HEK293 (cell line): Measurements from ENCODE around the gene DNAAF8.

ENCODE experiments used
- CTCF ChIA-PET: fragments of 350-600 bp; formaldehyde crosslinking; extraction: SDS; loops from one replicate; lab custom pipeline; 2021; ENCODE audit warnings: antibody characterized with exemption; lab: Yijun Ruan, JAX
- POLR2A ChIA-PET: fragments of 300-600 bp; formaldehyde crosslinking; extraction: SDS; loops from one replicate; lab custom pipeline; 2020; ENCODE audit warnings: antibody characterized with exemption, inconsistent platforms; lab: Yijun Ruan, JAX
- H3K27ac ChIP-seq: fragments of 200-500 bp; sonication (Bioruptor generic); 2 replicates; pipeline ENCODE4 v1.5.1; 2014; ENCODE audit warnings: low read depth, low read length, control low read depth, inconsistent platforms; ENCODE audit errors: extremely low read depth
- H3K36me3 ChIP-seq, 2 experiments: fragments of 200-500 bp in 1 of 2; sonication (Bioruptor generic) in 1 of 2; 1 replicate in 1 of 2; 2 replicates in 1 of 2; pipeline ENCODE4 v1.5.1; 2014 to 2017; ENCODE audit warnings: inconsistent platforms in 2 of 2, low read length in 2 of 2; ENCODE audit not compliant: control insufficient read depth in 2 of 2, insufficient read depth in 1 of 2
- H3K4me1 ChIP-seq: fragments of 200-500 bp; sonication (Bioruptor generic); 2 replicates; pipeline ENCODE4 v1.5.1; 2014; ENCODE audit warnings: mild to moderate bottlenecking, low read length, inconsistent platforms; ENCODE audit not compliant: control insufficient read depth, insufficient read depth
- H3K4me3 ChIP-seq: 2 replicates; pipeline ENCODE4 v1.5.1; 2011; ENCODE audit warnings: low read depth, mild to moderate bottlenecking, control low read depth, low read length, moderate library complexity
- H3K9me3 ChIP-seq: fragments of 200-500 bp; sonication (Bioruptor generic); 2 replicates; pipeline ENCODE4 v1.5.1; 2014; ENCODE audit warnings: low read depth, low read length, inconsistent platforms; ENCODE audit not compliant: control insufficient read depth, insufficient read depth
- GLI4 ChIP-seq: fragments of 450-650 bp; formaldehyde crosslinking; IDR thresholded peaks from 2 replicates; pipeline ENCODE4 v1.5.1; 2016; ENCODE audit warnings: missing biosample characterization, missing genetic modification characterization
- PRDM10 ChIP-seq: fragments of 450-650 bp; formaldehyde crosslinking; IDR thresholded peaks from 2 replicates; pipeline ENCODE4 v1.5.1; 2016; ENCODE audit warnings: missing biosample characterization, missing genetic modification characterization
- SCRT2 ChIP-seq: fragments of 450-650 bp; formaldehyde crosslinking; IDR thresholded peaks from 2 replicates; pipeline ENCODE4 v1.5.1; 2016; ENCODE audit warnings: missing biosample characterization, missing genetic modification characterization
- SETDB1 ChIP-seq: IDR thresholded peaks from one replicate; pipeline ENCODE4 v1.6.1; 2017; ENCODE audit warnings: mild to moderate bottlenecking, low read length, moderate library complexity, mixed read lengths; ENCODE audit not compliant: insufficient read length
- YY1 ChIP-seq: fragments of 450-650 bp; formaldehyde crosslinking; IDR thresholded peaks from 2 replicates; pipeline ENCODE4 v1.5.1; 2018; ENCODE audit warnings: missing biosample characterization, missing genetic modification characterization
- ZBTB1 ChIP-seq: fragments of 450-650 bp; formaldehyde crosslinking; IDR thresholded peaks from 2 replicates; pipeline ENCODE4 v1.5.1; 2016; ENCODE audit warnings: missing biosample characterization, missing genetic modification characterization
- ZBTB17 ChIP-seq: fragments of 450-650 bp; formaldehyde crosslinking; IDR thresholded peaks from 2 replicates; pipeline ENCODE4 v1.5.1; 2016; ENCODE audit warnings: missing biosample characterization, missing genetic modification characterization
- ZFHX2 ChIP-seq: fragments of 450-650 bp; formaldehyde crosslinking; conservative IDR thresholded peaks from 2 replicates; pipeline ENCODE4 v1.5.1; 2016; ENCODE audit warnings: missing biosample characterization, missing genetic modification characterization
- ZNF138 ChIP-seq: fragments of 450-650 bp; formaldehyde crosslinking; IDR thresholded peaks from 2 replicates; pipeline ENCODE4 v1.5.1; 2016; ENCODE audit warnings: missing biosample characterization, missing genetic modification characterization, borderline replicate concordance
- ZNF248 ChIP-seq: fragments of 450-650 bp; formaldehyde crosslinking; IDR thresholded peaks from 2 replicates; pipeline ENCODE4 v1.5.1; 2017; ENCODE audit warnings: missing biosample characterization, missing genetic modification characterization
- ZNF274 ChIP-seq, 2 experiments: fragments of 200-500 bp in 1 of 2; fragments of 450-650 bp in 1 of 2; sonication (Bioruptor generic) in 1 of 2; formaldehyde crosslinking in 1 of 2; IDR thresholded peaks; 2 replicates each; pipeline versions ENCODE4 v1.5.1 to v1.6.1; 2014 to 2016; ENCODE audit warnings: borderline replicate concordance in 1 of 2, inconsistent platforms in 1 of 2, low read length in 1 of 2, missing biosample characterization in 1 of 2, missing genetic modification characterization in 1 of 2
- ZNF335 ChIP-seq: fragments of 450-650 bp; formaldehyde crosslinking; conservative IDR thresholded peaks from 2 replicates; pipeline ENCODE4 v1.5.1; 2016; ENCODE audit warnings: missing biosample characterization, missing genetic modification characterization
- ZNF366 ChIP-seq: fragments of 450-650 bp; formaldehyde crosslinking; conservative IDR thresholded peaks from 2 replicates; pipeline ENCODE4 v1.5.1; 2016; ENCODE audit warnings: missing biosample characterization, missing genetic modification characterization
- ZNF394 ChIP-seq: fragments of 450-650 bp; formaldehyde crosslinking; IDR thresholded peaks from 2 replicates; pipeline ENCODE4 v1.5.1; 2016; ENCODE audit warnings: missing biosample characterization, missing genetic modification characterization, mild to moderate bottlenecking, moderate library complexity, borderline replicate concordance
- ZNF449 ChIP-seq: fragments of 450-650 bp; formaldehyde crosslinking; IDR thresholded peaks from 2 replicates; pipeline ENCODE4 v1.5.1; 2017; ENCODE audit warnings: missing biosample characterization, mild to moderate bottlenecking, missing genetic modification characterization, moderate library complexity
- ZNF518A ChIP-seq: fragments of 450-650 bp; formaldehyde crosslinking; conservative IDR thresholded peaks from 2 replicates; pipeline ENCODE4 v1.5.1; 2016; ENCODE audit warnings: low read depth, missing biosample characterization, missing genetic modification characterization
- ZNF529 ChIP-seq: fragments of 450-650 bp; formaldehyde crosslinking; IDR thresholded peaks from 2 replicates; pipeline ENCODE4 v1.5.1; 2017; ENCODE audit warnings: missing genetic modification characterization, missing biosample characterization; ENCODE audit not compliant: insufficient replicate concordance
- ZNF610 ChIP-seq: fragments of 450-650 bp; formaldehyde crosslinking; IDR thresholded peaks from 2 replicates; pipeline ENCODE4 v1.5.1; 2016; ENCODE audit warnings: missing biosample characterization, missing genetic modification characterization, borderline replicate concordance
- ZNF621 ChIP-seq: fragments of 450-650 bp; formaldehyde crosslinking; IDR thresholded peaks from 2 replicates; pipeline ENCODE4 v1.5.1; 2017; ENCODE audit warnings: missing biosample characterization, missing genetic modification characterization
- ZNF629 ChIP-seq: fragments of 450-650 bp; formaldehyde crosslinking; IDR thresholded peaks from 2 replicates; pipeline ENCODE4 v1.5.1; 2017; ENCODE audit warnings: missing biosample characterization, missing genetic modification characterization
- ZNF664 ChIP-seq: fragments of 450-650 bp; formaldehyde crosslinking; IDR thresholded peaks from 2 replicates; pipeline ENCODE4 v1.5.1; 2016; ENCODE audit warnings: missing biosample characterization, missing genetic modification characterization
- ZNF707 ChIP-seq: fragments of 450-650 bp; formaldehyde crosslinking; IDR thresholded peaks from 2 replicates; pipeline ENCODE4 v1.5.1; 2016; ENCODE audit warnings: missing biosample characterization, missing genetic modification characterization
- ZNF76 ChIP-seq: fragments of 450-650 bp; formaldehyde crosslinking; IDR thresholded peaks from 2 replicates; pipeline ENCODE4; 2016; ENCODE audit warnings: low read depth, missing biosample characterization, missing genetic modification characterization, borderline replicate concordance
- ZNF776 ChIP-seq: fragments of 450-650 bp; formaldehyde crosslinking; IDR thresholded peaks from 2 replicates; pipeline ENCODE4 v1.5.0; 2017; ENCODE audit warnings: missing biosample characterization, missing genetic modification characterization, borderline replicate concordance
- ZXDB ChIP-seq: fragments of 450-650 bp; formaldehyde crosslinking; IDR thresholded peaks from 2 replicates; pipeline ENCODE4 v1.5.1; 2016; ENCODE audit warnings: missing biosample characterization, missing genetic modification characterization

The DNAAF8 gene

GRCh38 chr16:4734730-4735535, 596 bp downstream of the DNAAF8 start (continued):
- TF ChIP-seq PRDM10 (tag by site-specific recombination) (no peak), ZBTB17 (tag by site-specific recombination) (peak; percentile 62; the same call in 1 of the 2 replicates), ZNF518A (tag by site-specific recombination) (no peak), ZNF138 (tag by site-specific recombination) (no peak), GLI4 (tag by site-specific recombination) (peak; percentile 84; the same call in 1 of the 2 replicates), ZNF610 (no peak), ZBTB1 (tag by site-specific recombination) (0 out of 2 replicates have a peak, but pooled peaks have one; percentile 8), ZNF449 (tag by site-specific recombination) (0 out of 2 replicates have a peak, but pooled peaks have one; percentile 8), ZNF707 (tag by site-specific recombination) (no peak)

- POLR2A ChIA-PET, result interaction anchor here (0.7 kb wide), 1 partner anchor 32 kb away, joined by 3 read pairs; no protein-coding TSS in a partner anchor
- Histone ChIP-seq H3K27ac (no peak overlapping the region), H3K4me1 (no peaks in the 10 kb centered on the region), H3K9me3 (no peaks in the 10 kb centered on the region), H3K36me3 (peaks cover 0 to 7% of the 10 kb centered on the region in 2 experiments; a peak in 2 of 3 replicates), H3K4me3 (no peak overlapping the region)
- TF ChIP-seq ZNF248 (tag by site-specific recombination) (no peak), SCRT2 (tag by site-specific recombination) (no peak), ZNF621 (tag by site-specific recombination) (no peak), ZNF394 (no peak), ZFHX2 (tag by site-specific recombination) (no peak), ZNF707 (tag by site-specific recombination) (no peak), ZNF76 (tag by site-specific recombination) (no peak), ZNF776 (tag by site-specific recombination) (no peak), ZNF629 (tag by site-specific recombination) (no peak), ZNF335 (tag by site-specific recombination) (no peak), ZNF529 (no peak), SETDB1 (no peak), YY1 (no peak), ZXDB (tag by site-specific recombination) (no peak), ZNF366 (tag by site-specific recombination) (no peak), ZNF274 (IDR thresholded peaks at IDR 0.05; ENCODE audit: low read length) (no peak), ZNF274 (tag by site-specific recombination; IDR thresholded peaks at IDR 0.05; ENCODE audit: borderline replicate concordance) (no peak), ZNF664 (tag by site-specific recombination) (no peak)
- CTCF ChIA-PET, result no interaction called here
Measured at GRCh38 chr16:4736546-4736945, 2.2 kb downstream of the DNAAF8 start.
